ENCODE data around the gene LYRM2. TPM values are rescaled to one million over a fixed set of nuclear protein-coding genes. Genes with fewer than 3 reads are reported as not detected.
A peak's percentile ranks its signal among the peaks of the same experiment; 100 is the strongest.

Gene LYRM2
- total RNA-seq, 1 donor from 2014 or later = 11.7 TPM

DNA sequence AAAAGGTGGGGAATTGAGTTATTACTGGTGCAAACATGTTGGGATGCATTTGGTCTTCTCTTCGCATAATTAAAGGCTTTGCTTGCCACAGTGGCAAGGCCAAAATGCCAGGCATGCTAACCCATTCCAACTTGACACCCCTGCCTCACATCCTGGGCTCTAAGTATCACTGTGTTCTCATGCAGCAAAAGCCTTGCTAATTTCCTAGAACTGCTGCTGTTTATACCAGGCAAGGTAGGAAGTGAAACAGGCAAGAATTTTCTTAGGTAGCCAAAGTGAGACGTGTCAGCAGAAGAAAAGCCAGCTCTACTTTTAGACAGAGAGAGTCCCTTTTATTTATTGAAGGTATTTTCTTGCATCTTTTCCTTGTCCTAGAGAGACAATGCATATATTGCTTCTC lies 41.2 kb downstream of the LYRM2 start:
- DNase-seq (ENCODE audit: low spot score) (no peak), ATAC-seq (no peak)

DNA sequence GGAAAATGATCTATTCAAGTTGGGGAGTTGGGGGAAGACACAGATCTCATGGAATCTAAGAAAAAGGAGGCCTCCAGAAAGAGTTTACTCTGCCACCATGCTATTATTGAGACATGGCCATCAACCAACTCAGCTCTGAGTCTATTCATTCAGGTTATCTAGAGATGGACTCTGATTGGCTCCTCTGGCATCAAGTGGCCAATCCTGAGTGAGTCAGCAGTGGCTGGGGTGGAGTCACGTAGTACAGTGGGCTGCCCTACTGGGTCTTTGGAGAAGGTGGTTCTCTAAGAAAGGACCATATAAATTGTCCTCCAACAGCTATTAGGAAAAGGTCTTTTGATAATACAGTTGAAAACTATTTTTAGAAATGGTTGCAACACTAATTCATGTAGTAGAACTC lies 42.1 kb downstream of the LYRM2 start:
- ATAC-seq (no peak), DNase-seq (ENCODE audit: low spot score) (no peak)

DNA sequence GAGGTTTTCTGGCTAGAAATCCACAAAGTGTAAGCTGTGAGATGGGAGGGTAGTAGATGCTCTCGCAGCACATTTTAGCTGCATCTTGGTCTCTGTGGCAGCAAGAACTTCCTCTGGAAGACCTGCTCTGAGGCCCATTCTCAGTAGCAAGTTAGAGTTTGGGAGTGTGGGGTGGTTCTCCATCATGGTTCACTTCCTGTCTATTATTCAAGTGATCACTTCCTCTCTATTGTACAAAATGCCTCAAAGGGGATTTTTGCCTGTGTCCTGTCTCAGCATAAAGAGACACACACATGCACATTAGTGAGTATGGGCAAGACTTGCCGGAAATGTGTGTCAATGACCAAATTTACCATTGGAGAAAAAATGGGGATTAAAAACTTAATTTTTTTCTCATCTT lies 42.5 kb downstream of the LYRM2 start:
- no peak for DNase-seq (ENCODE audit: low spot score)
- no peak for ATAC-seq

DNA sequence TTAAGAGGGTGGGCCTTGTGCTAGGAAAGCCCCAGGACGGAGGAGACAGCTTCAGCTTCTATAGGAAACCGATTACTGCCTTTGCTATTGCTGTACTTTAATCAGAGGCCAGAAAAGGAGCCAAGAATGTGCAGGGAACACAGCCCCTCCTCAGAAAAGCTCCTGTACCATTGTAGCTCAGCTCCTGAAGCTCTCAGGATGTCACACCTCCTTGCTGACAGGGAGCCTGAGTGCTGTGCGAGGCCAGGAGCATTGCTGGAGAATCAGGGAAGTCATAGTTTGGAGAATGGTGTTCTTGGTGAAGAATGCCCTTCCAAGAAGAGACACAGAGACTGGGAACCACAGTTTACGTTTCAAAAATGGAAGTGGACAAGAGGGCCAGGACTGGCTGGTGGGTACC lies 46.8 kb downstream of the LYRM2 start:
- DNase-seq (ENCODE audit: low spot score) (no peak), ATAC-seq (no peak)

DNA sequence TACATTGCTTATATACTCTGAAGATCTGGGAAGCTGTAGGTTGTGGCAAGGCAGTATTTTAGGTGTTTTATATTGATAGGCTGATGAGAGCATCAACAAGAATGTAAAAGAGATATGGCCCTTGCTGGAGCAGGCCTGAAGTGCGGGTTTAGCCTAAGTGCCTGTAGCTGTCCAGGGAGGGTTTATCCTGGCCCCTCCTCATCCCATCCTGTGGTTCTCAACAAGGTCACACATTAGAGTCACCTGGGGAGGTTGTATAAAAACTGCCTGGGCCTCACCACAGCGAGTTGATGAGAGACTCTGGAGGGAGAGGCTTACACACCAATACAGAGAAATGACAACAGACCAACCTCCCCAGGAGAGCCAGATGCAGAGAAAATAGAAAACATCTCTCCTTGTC lies 48.4 kb downstream of the LYRM2 start:
- ATAC-seq = no peak
- no peak for DNase-seq (ENCODE audit: low spot score)

DNA sequence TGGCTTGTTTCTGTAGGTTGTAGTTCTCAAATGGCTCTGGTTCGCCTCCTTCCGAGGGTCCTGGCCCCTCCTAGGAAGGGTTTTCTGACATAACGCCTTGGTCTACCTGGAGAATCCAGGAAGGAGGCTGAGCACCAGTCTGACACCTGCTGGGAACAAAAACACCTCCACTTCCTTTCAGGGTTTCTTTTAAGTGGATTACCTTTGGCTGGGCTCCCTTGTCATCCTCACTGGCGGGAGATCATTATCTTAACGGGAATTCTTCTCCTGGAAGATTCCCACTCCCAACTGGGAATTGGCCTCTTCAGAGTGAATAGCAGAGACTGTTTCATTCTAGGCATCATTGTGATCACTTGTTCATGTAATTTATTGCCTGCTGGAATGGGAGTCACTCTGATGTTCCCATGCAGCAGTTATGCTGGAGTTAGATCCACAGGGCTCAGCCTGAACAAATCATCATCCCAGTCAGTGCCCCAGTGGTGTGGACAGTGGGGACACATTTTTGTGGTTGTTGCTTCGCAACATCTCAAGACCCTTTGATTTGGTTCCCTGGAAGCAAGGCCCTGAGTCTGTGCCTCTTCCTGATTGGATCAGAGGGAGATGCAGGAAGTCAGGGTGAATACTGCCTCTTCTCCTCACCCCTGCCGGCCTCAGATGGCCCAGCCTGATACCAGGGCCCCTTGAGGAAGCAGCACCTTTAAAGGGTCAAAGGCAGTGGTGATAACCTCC lies 49.1 kb downstream of the LYRM2 start:
- DNase-seq (ENCODE audit: low spot score) = no peak
- no peak for ATAC-seq

DNA sequence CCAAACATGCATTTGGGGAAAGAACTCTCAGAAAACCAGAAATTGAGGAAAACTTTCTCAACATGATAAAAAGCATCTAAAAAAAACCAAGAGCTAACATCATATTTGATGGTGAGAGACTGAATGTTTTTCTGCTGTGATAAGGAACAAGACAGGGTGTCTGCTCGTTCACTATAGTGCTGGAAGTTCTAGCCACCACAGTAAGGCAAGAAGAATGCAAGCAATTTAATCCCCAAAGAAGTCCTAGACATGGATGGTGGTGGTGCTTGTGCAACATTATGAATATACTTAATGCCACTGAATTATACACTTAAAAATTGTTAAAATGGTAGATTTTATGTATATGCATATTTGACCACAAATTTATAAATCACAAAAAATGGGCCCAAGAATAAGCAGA lies 53.4 kb downstream of the LYRM2 start:
- DNase-seq (ENCODE audit: low spot score) = no peak
- no peak for ATAC-seq

DNA sequence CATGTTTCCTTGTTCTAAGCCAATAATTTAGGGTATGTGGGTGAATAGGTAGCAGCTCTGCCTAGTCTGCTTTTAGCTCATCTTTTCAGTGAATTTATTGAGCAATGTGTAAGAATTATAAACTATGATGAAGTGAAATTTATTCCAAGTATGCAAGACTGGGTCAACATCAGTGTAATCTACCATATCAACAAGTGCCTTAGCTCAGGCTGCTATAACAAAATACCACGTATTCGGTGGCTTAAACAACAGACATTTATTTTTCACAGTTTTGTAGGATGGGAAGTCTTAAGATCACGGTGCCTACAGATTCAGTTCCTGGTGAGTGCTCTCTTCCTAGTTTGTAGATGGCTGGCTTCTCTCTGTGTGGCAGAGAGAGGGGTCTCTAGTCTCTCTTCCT lies 54.0 kb downstream of the LYRM2 start:
- no peak for ATAC-seq
- no peak for DNase-seq (ENCODE audit: low spot score)

DNA sequence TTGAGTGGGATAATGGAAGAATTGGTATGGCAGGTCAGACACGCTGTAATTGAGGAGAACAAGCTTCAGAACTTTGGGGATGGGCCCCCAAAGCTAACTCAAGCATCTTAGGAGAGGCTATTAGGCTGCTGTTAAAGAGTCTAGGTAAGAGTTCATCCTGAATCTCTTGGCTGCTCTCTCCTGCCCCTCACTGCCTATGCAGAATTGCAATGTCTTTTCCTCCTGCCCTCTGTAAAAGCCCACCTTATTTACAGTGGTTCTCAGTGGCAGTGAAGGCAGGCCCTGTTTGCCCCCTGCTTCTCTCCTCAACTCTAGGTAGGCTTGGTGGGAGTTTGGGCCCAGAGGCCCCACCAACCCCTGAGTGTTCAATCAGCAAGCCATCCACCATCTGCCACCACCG lies 55.0 kb downstream of the LYRM2 start:
- no peak for ATAC-seq

DNA sequence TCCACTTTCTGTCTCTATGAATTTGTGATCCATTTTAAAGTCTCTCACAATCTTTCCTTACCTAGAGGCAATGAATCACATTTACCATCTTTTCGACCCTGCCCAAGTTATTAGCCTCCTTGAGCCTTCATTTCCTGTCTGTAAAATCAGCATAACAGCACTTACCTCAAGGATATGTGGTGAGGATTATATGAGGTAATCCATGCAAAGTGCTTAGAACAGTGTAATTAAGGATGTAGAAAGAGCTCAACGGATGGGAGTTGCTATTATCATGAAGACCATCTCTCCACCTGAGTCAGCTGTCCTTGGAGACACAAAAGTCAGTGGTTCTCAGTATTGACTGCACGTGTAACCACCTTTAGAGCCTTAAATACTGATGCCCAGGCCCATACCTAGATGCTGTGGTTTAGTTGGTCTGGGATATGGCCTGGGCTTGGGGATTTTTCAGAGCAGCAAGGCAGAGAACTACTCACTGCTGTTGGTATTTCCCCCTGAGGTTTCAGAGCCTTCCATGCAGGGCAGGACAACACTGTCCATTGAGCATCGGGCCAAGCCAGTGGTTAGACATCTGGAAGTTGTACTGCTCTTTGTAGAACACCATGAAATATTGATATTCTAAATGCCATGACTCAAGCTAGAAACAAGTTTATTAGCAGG lies 55.8 kb downstream of the LYRM2 start:
- DNase-seq (ENCODE audit: low spot score) = no peak
- no peak for ATAC-seq

More for the DNA sequence above, 55.0 kb downstream of the LYRM2 start:
- no peak for DNase-seq (ENCODE audit: low spot score)

DNA sequence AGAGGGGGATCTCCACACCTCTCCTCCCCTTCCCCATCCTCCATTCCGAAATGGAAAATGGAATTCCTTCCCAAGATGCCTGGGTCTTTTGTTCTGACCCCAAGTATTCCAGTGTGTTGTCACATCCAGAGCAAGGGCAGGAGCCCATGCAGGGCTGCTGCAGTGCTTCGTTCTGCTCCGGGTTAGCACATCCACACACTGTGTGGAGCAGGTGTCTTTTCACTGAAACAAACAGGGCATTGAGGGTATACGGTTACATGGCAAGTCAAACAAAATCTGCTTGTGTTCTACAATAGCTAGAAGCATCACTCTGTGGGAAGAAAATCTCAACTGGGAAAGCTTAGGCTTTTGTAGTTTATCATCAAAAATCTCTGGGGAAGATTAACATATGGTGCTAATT lies 56.9 kb downstream of the LYRM2 start:
- DNase-seq (ENCODE audit: low spot score) = no peak

DNA sequence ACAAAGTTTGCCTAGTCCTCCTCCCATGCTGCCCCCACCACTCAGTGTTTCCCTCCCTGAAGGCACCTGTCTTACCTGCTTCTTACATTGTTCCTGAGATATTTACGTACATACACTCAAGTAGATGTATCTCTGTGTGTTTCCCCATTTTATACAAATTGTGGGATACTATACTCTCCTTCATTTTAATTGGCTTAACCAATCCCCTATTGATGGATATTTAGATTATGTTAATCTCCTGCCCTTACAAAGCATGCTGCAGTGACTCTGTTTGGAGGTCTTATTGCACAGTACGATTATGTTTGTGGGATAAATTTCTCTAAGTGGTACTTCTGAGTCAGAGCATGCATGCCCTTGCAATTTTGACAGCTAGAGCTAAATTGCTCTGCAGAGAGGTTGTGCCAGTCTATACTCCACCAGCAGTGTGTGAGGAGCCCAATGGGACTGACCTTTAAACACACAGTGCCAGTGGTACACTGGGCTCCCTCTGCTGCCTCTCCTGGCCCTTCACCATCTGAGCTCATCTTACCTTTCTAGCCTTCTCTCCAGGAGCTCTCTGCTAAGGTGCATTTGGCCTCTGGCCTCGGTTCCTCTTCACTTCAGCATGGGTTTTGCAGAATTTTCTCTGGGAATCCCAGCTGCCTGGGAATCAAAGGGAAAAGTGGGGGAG lies 57.4 kb downstream of the LYRM2 start:
- ATAC-seq = peak; percentile 54
- DNase-seq (ENCODE audit: low spot score) = no peak

More for the DNA sequence above, 56.9 kb downstream of the LYRM2 start:
- ATAC-seq = no peak

DNA sequence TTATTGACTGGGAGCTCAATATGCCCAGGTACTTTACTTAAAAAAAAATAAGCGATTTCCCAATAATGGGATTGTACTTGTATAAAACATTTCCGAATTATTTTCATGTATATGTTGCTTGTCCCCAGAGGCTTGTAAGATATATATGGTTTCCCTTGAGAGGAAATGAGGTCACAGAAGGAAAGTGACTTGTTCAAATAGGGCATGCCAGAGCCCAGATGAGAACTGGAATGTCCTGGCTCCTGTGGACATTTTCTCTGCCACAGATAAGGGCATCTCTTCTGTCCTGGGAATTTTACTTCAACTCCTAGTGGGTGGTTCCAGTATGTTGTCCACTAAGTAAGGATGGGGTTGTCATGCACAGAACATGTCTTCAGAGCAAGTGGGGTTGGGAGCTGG lies 63.0 kb downstream of the LYRM2 start:
- no peak for ATAC-seq
- DNase-seq (ENCODE audit: low spot score) = no peak

DNA sequence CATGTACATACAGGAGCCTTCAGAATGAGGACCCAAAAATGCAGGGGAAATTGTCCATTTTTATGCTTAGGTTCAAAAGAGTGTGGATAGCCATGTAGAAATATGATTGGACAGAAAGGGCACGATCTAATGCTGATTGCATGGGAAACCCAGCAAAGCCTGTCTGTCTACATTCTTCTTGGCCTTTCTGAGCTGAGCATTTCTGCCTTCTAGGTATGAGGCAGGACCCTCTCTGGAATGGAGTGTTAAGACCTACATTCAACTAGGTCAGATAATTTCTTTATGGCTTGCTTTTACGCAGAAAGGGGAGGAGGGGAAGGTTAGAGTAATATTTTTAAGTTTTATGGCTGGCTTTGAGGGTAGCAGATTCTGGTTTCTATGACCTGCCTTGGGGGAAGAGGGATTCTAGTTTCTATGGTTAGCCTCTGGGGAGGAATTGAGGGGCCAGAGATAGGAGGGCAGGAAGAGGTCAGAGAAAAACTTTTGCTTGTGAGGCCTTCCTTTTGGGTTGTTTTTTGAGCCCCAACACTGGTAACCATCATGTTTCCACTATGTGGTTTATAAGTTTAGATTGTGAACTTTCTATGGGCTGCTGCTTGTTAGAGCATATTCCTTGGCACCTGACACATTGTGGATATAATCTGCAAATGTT lies 63.5 kb downstream of the LYRM2 start:
- ATAC-seq (no peak), DNase-seq (ENCODE audit: low spot score) (no peak)

DNA sequence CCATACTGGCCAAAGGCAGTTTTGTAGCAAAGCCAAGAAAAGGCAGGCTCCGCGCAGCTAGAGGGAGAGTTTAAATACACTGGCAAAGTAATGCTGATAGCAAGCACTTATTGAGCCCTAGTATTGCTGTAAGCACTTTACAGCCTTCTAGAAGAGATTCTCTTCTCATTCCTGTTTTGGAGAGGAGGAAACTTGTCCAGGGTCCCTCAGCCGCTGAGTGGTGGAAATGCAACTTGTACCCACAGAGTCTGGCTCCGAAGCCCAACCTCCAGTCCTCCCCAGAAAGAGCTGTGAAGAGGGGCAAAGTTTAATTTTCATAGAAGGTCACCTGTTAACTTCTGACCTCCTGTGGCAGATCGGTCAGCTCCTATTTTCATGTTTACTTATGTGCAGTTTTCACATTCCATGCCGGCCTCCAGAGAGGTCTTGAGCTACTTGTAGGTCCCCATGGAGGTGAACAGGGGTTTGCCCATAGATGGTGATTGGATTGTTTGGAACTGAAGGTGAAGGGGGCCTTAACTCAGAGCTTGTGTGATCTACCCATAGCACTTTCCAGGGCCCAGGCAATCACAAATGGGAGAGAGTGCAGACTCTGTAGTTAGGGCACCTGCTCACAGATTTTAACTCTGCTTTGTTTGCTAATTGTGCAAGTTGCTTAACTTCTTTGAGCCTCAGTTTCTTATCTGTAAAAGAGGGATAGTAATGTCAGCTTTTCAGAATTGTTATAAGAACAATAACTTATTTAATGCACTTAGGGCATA lies 70.7 kb downstream of the LYRM2 start:
- DNase-seq (ENCODE audit: low spot score) (peak; percentile 66), ATAC-seq (peak; percentile 89)

DNA sequence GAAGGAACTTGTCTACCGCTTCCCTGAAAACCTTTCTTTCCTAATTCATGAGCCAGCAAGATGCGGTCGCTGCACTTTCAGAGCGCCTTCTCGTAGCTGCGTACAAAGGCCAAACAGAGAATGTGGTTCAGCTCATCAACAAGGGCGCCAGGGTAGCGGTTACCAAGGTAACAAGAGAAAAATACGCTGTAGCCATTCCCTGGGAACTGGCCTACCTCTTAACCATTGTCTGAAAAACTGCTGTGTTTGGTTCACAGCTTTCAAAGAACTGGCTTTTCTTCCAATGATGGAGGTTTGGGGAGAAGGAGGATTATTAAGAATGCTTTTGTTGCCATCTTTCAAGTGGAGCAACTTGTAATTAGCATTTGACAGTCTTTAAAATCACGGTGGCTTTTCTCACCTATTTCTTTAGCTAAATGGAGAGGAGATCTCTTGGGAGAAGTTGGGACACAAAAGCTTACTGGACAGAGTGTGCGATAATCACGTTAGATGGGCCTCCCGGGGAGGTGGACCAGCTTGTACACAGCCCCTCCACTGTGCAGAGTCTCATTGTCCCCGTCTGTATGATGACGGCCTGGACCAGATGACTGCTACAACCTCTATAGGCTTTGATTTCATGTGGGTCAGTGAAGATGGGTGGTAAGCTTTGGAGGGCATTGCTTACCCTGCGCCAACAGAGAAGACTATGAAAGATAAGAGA lies 71.5 kb downstream of the LYRM2 start:
- DNase-seq (ENCODE audit: low spot score) (no peak), ATAC-seq (no peak)

DNA sequence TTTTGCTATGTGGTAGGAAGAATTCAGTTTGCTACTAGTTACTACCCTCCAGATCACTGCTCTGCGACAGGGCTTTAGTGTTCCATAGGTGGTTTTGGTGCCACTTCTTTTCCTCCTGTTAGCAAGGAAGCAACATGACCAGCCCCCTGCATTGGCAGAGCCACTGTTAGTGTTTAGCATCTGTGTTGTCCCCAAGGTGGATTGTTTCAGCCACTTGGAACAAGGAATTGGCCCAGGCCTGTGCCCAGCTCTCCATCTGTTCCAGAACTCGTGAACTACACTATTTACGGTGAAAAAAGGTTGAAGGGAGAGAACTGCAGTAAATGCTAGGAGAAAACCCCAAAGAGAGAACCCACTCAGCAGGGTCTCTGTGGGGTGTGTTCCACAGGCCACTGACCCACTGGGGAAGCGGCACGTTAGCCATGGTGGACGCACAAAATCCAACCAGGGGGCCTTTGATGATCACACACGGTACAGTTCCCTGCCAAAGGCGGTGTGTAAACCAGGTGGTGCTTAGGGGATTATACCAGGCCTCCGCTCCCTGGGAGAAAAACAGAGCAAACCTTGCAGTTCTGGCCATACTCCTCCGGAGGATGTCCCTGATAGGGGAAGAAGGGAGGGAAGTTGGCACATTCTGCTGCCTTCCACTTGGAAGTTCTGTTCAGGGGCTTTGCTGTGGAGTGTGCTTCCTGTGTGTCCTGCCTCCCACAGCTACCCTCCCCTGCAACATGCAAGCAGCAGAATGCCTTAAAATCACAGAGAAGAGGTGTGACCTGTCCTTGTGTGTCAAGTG lies 72.3 kb downstream of the LYRM2 start:
- ATAC-seq (no peak), DNase-seq (ENCODE audit: low spot score) (no peak)

DNA sequence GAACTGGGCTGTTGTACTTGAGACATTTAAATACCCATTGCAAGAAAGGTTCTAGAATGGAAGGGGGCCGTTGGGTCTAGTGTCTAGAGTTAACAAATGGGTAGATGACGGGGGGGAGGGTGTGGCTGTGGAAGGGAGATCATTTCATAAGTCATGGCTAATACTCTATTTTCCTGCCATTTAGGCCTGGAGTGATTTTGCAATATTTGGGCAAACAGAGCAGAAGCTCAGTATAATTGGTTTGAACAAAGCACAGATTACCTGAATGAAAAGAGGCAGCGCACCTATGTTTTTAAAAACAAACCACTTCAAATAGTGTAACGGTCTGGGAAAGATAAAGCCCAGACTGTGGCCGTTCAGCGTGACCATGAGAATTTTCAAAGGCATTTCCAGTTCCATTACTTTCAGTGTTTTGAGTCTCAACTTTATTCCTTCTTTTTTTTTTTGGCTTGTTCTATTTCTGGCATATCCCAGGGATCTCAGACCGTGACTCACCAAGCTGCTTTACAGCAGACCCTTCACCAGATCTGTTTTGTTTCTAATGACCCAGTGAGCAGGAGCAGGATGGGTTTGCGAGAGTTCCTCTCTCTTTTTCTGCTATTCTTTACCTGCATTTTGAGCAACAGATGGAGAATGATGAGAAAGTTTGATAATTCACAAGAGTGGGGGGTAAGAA lies 73.7 kb downstream of the LYRM2 start:
- ATAC-seq (peak; percentile 67), DNase-seq (ENCODE audit: low spot score) (no peak)

DNA sequence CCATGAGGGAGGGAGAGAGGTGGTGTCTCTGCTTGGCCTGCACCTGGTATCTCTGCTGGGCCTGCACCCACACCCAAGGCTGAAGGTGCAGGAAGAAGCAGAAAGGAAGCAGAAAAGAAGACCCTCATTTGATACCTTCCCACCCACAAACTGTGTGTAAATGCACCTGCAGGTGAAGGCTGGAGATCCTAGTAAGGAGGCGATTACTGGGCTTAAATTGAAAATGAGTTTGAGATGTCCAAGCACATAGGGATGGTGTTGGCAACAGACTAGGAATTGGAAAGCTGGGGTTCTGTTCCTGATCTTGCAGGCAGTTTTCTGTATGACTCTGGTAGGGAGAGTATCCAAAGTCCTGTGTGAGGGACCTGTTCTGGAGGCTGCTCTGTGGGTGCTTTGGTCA lies 74.7 kb downstream of the LYRM2 start:
- ATAC-seq = no peak

More for the DNA sequence above, 74.7 kb downstream of the LYRM2 start:
- no peak for DNase-seq (ENCODE audit: low spot score)

All from left lobe of liver (tissue), 2 donors.